ENCODE data around the gene ALDOC. TPM values are rescaled to one million over a fixed set of nuclear protein-coding genes. Genes with fewer than 3 reads are reported as not detected.
A peak's percentile ranks its signal among the peaks of the same experiment; 100 is the strongest.

The ALDOC gene
- total and polyA plus RNA-seq, 2 donors (not counting 1 experiment from before 2014, with no cell fraction given), result 16.7 to 26.6 TPM

DNA sequence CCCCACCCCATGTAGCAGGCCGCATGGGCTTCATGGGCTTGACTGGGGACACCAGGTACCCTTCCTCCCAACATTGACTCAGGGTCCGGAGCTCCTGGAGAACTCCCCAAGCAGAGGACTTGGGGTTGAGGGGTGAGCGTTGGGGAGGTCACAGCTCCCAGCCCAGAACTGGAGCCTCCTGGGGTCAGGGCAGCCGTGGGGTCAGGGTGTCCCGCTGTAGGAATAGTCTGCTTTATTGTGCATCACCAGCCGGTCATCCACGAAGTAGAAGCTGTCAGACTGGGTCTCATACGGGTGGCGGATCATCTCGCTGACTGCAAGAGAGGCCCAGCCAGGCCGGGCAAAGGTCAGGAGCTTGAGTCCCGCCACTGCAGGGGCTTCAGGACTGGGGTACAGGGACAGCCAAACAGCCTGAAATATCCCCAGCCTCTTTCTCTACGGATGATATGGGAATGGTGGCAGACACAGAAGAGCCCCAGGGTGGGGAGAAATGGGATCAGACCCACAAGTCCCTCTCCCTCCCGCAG is 29.5 kb downstream of the ALDOC start:
- peak overlapping the region; percentile 83 for H3K4me3 Mint-ChIP-seq
- no peak for ATAC-seq (ENCODE audit: low read depth)
- peak overlapping the region; percentile 91 to 97 for H3K27ac ChIP-seq (ENCODE audit: low read length in 2 of 2)
- intact Hi-C loops (cut with micrococcal nuclease), result loop anchor here (1.0 kb wide), 1 partner anchor 52 kb away; the partner anchor contains the start of gene SPAG5
- no peaks in the 10 kb centered on the region for H3K27me3 ChIP-seq (replicated peaks in 1 of 4; ENCODE audit: control extremely low read depth in 1 of 4, control insufficient read depth in 3 of 4, insufficient read depth in 4 of 4, low read length in 3 of 4)
- no peaks in the 10 kb centered on the region for H3K9me3 Mint-ChIP-seq (ENCODE audit: insufficient read depth)
- H3K4me2 ChIP-seq (replicated peaks; ENCODE audit: low read depth, low read length, poor library complexity, severe bottlenecking), result peak overlapping the region; percentile 85
- H3K4me1 ChIP-seq (ENCODE audit: control insufficient read depth in 2 of 2, insufficient read depth in 2 of 2, low read length in 2 of 2), result peaks cover 57 to 69% of the 10 kb centered on the region in 2 donors
- ChIA-PET POLR2A (interaction anchor here (0.5 to 1.4 kb wide), 6 partner anchors 19 to 348 kb away, joined by 3 to 5 read pairs (median 4); partner anchors contain the start of gene ALDOC), CTCF (interaction anchor here (0.6 to 5.2 kb wide), 11 partner anchors 11 to 100 kb away, joined by 3 to 31 read pairs (median 6); partner anchors contain the start of genes ALDOC and PIGS)
- peaks cover 67% of the 10 kb centered on the region for H3K4me1 Mint-ChIP-seq
- peak overlapping the region; percentile 96 for H3K27ac Mint-ChIP-seq
- H3K79me2 ChIP-seq (ENCODE audit: control insufficient read depth, insufficient read depth, low read length), result peaks cover 11% of the 10 kb centered on the region
- peaks cover 7% of the 10 kb centered on the region for H4K20me1 ChIP-seq (ENCODE audit: control insufficient read depth, insufficient read depth, low read length, poor library complexity, severe bottlenecking)
- H3K9me3 ChIP-seq (ENCODE audit: control extremely low read depth in 1 of 3, control insufficient read depth in 2 of 3, insufficient read depth in 1 of 3, low read length in 2 of 3), result no peaks in the 10 kb centered on the region
- TF ChIP-seq, protein P1, sequence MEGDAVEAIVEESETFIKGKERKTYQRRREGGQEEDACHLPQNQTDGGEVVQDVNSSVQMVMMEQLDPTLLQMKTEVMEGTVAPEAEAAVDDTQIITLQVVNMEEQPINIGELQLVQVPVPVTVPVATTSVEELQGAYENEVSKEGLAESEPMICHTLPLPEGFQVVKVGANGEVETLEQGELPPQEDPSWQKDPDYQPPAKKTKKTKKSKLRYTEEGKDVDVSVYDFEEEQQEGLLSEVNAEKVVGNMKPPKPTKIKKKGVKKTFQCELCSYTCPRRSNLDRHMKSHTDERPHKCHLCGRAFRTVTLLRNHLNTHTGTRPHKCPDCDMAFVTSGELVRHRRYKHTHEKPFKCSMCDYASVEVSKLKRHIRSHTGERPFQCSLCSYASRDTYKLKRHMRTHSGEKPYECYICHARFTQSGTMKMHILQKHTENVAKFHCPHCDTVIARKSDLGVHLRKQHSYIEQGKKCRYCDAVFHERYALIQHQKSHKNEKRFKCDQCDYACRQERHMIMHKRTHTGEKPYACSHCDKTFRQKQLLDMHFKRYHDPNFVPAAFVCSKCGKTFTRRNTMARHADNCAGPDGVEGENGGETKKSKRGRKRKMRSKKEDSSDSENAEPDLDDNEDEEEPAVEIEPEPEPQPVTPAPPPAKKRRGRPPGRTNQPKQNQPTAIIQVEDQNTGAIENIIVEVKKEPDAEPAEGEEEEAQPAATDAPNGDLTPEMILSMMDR (IDR thresholded peaks at IDR 0.05), result no peak
- no peak for TF ChIP-seq EZH2 (IDR thresholded peaks at IDR 0.05; ENCODE audit: borderline replicate concordance, insufficient read depth, low read depth, low read length, poor library complexity, severe bottlenecking)
- peak overlapping the region in 3 of 5 experiments; percentile 10 to 50 (median 44) for H3K4me3 ChIP-seq (ENCODE audit: control extremely low read depth in 1 of 5, extremely low read depth in 1 of 5, insufficient read depth in 1 of 5, low read depth in 2 of 5, low read length in 4 of 5)
- peak overlapping the region; percentile 49 for H3K9ac ChIP-seq (ENCODE audit: low read length)
- peaks cover 0 to 28% of the 10 kb centered on the region in 2 experiments for H3K36me3 ChIP-seq (replicated peaks in 1 of 2; ENCODE audit: control extremely low read depth in 1 of 2, control insufficient read depth in 1 of 2, extremely low read depth in 1 of 2, insufficient read depth in 2 of 2, low read length in 1 of 2)
- DNase-seq, result peak; percentile 20
- peak overlapping the region; percentile 70 for H2AFZ ChIP-seq (ENCODE audit: insufficient read depth, low read depth, low read length, poor library complexity, severe bottlenecking)
- WGBS (ENCODE audit: insufficient coverage), result 93% methylated on average over 9 of the region's 14 CpGs
- no peaks in the 10 kb centered on the region for H3K27me3 Mint-ChIP-seq

DNA sequence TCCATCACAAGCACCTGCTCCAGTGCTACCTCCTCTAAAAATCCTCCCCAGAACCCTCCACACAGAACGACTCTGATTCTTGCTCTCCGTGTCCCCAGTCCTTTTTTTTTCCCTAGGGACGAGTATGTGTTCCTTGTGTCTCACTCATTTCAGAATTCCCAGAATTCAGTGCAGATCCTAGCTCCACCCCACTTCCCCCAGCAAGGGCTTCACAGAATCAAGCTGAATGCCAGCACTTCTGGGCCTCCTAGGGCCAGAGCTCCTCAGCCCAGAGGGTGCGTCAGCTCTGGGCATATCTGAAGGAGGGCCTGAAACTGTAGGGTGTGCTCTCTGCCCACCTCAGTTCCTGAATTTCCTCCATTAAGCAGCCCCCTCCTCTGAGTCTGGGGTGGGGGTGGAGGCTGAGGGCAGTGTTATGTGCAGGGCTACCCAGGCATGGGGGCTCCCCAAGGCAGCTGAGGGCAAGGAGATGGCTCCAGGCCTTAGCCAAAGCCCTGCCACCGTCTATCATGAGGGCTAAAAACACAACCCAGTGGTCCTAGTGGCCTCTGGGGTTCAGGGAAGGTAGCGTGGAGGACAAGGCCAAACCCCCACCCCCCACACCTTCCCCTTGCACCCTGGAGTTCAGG is 30.8 kb downstream of the ALDOC start:
- H3K4me3 Mint-ChIP-seq, result no peak overlapping the region
- peaks cover 57% of the 10 kb centered on the region for H3K4me1 Mint-ChIP-seq
- H4K20me1 ChIP-seq (ENCODE audit: control insufficient read depth, insufficient read depth, low read length, poor library complexity, severe bottlenecking), result peaks cover 3% of the 10 kb centered on the region
- no peak for ATAC-seq (ENCODE audit: low read depth)
- ChIA-PET CTCF (interaction anchor here (4.3 kb wide), 1 partner anchor 66 kb away, joined by 30 read pairs; no protein-coding TSS in a partner anchor), POLR2A (no interaction called here)
- no peaks in the 10 kb centered on the region for H3K27me3 ChIP-seq (replicated peaks in 1 of 4; ENCODE audit: control extremely low read depth in 1 of 4, control insufficient read depth in 3 of 4, insufficient read depth in 4 of 4, low read length in 3 of 4)
- no peak for TF ChIP-seq EZH2 (IDR thresholded peaks at IDR 0.05; ENCODE audit: borderline replicate concordance, insufficient read depth, low read depth, low read length, poor library complexity, severe bottlenecking)
- TF ChIP-seq, protein P1 (IDR thresholded peaks at IDR 0.05), result no peak
- H3K9ac ChIP-seq (ENCODE audit: low read length), result no peak overlapping the region
- 80% methylated on average over 5 of the region's 6 CpGs for WGBS (ENCODE audit: insufficient coverage)
- no peak overlapping the region for H3K4me2 ChIP-seq (replicated peaks; ENCODE audit: low read depth, low read length, poor library complexity, severe bottlenecking)
- no peak for DNase-seq
- H3K4me1 ChIP-seq (ENCODE audit: control insufficient read depth in 2 of 2, insufficient read depth in 2 of 2, low read length in 2 of 2), result peaks cover 47 to 58% of the 10 kb centered on the region in 2 donors
- no peak overlapping the region for H3K4me3 ChIP-seq (ENCODE audit: control extremely low read depth in 1 of 5, extremely low read depth in 1 of 5, insufficient read depth in 1 of 5, low read depth in 2 of 5, low read length in 4 of 5)
- H3K27ac Mint-ChIP-seq, result peak overlapping the region; percentile 41
- H3K27me3 Mint-ChIP-seq, result no peaks in the 10 kb centered on the region
- H3K79me2 ChIP-seq (ENCODE audit: control insufficient read depth, insufficient read depth, low read length), result peaks cover 11% of the 10 kb centered on the region
- peaks cover 0 to 28% of the 10 kb centered on the region in 2 experiments for H3K36me3 ChIP-seq (replicated peaks in 1 of 2; ENCODE audit: control extremely low read depth in 1 of 2, control insufficient read depth in 1 of 2, extremely low read depth in 1 of 2, insufficient read depth in 2 of 2, low read length in 1 of 2)
- intact Hi-C loops (cut with micrococcal nuclease), result no loop called here
- no peaks in the 10 kb centered on the region for H3K9me3 ChIP-seq (ENCODE audit: control extremely low read depth in 1 of 3, control insufficient read depth in 2 of 3, insufficient read depth in 1 of 3, low read length in 2 of 3)
- H3K27ac ChIP-seq (ENCODE audit: low read length in 2 of 2), result no peak overlapping the region
- no peaks in the 10 kb centered on the region for H3K9me3 Mint-ChIP-seq (ENCODE audit: insufficient read depth)
- H2AFZ ChIP-seq (ENCODE audit: insufficient read depth, low read depth, low read length, poor library complexity, severe bottlenecking), result no peak overlapping the region

Measured in B cell (primary cell).